ENCODE data around the gene EFHC1.

EFHC1 gene

DNA sequence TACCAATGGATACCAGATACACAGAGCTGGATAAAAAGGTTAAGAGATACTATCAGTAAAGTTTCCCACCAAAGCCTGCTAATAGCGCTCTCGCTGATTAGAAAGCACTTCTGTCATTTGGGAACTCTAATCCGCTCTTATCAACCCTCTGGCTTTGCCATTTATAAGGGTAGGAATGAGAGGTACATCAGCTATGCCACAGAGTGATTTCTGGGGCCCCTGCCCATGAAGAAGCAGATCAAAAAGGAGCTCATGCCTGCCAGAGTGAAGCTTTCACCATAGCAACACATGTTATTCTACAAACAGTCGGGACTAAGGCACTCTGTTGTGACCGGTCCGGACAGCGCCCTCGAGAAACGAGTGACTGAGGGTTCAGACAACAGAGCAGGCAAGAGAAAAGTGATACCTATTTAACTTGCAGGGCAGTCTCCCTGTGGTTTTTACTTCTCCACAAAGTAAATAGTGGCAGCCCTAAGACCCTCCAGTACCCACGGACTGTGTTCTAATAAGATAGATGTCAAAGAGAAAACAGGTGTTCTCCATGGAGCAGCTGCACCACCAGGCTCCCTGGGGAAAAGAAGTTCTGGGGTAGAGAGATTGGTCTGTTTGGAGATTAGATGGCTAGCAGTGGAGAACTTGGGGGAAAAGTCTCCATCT lies 151.1 kb downstream of the EFHC1 start:
- Histone ChIP-seq H2AFZ (ENCODE audit: low read length) (no peak overlapping the region), H3K9ac (ENCODE audit: low read length) (peak overlapping the region; percentile 95), H3K36me3 (replicated peaks; ENCODE audit: insufficient read depth, low read length) (0 out of 2 replicates have a peak, but pooled peaks cover 10% of the 10 kb centered on the region), H3K9me3 (replicated peaks; ENCODE audit: insufficient read depth, low read length) (no peaks in the 10 kb centered on the region), H3K4me1 (ENCODE audit: low read length) (peaks cover 71% of the 10 kb centered on the region), H3K4me3 (ENCODE audit: low read length) (peak overlapping the region; percentile 88), H3F3A (ENCODE audit: insufficient read depth, low read length) (peaks cover 81% of the 10 kb centered on the region), H4K20me1 (ENCODE audit: insufficient read depth, low read length) (peaks cover 14% of the 10 kb centered on the region), H3K4me2 (ENCODE audit: low read depth, low read length) (peak overlapping the region; percentile 97), H3K9me2 (replicated peaks; ENCODE audit: insufficient read depth, low read length) (no peaks in the 10 kb centered on the region), H3K27ac (ENCODE audit: low read length) (peak overlapping the region; percentile 90; the same call in 1 of the 2 replicates), H3K27me3 (replicated peaks; ENCODE audit: insufficient read depth, low read length) (no peaks in the 10 kb centered on the region), H3K79me2 (ENCODE audit: low read length) (peaks cover 100% of the 10 kb centered on the region)
- no peak for TF ChIP-seq EZH2 (optimal IDR thresholded peaks at IDR 0.05; ENCODE audit: low read depth, low read length)
- TF ChIP-seq CTCF (IDR thresholded peaks at IDR 0.05; ENCODE audit: low read length), result no peak
- no peak for TF ChIP-seq EZH2phosphoT487 (IDR thresholded peaks at IDR 0.05; ENCODE audit: low read length)
- no peak for DNase-seq

- H3K9ac ChIP-seq (ENCODE audit: low read length), result peak overlapping the region; percentile 95
- H3K9me3 ChIP-seq (replicated peaks; ENCODE audit: insufficient read depth, low read length), result no peaks in the 10 kb centered on the region
- peak overlapping the region; percentile 97 for H3K4me2 ChIP-seq (ENCODE audit: low read depth, low read length)
- H3K4me1 ChIP-seq (ENCODE audit: low read length), result peaks cover 58% of the 10 kb centered on the region
- H3K9me2 ChIP-seq (replicated peaks; ENCODE audit: insufficient read depth, low read length), result no peaks in the 10 kb centered on the region
- TF ChIP-seq EZH2 (optimal IDR thresholded peaks at IDR 0.05; ENCODE audit: low read depth, low read length), result no peak
- TF ChIP-seq EZH2phosphoT487 (IDR thresholded peaks at IDR 0.05; ENCODE audit: low read length), result no peak
- no peak for TF ChIP-seq CTCF (IDR thresholded peaks at IDR 0.05; ENCODE audit: low read length)
- H3K79me2 ChIP-seq (ENCODE audit: low read length), result peaks cover 92% of the 10 kb centered on the region
- DNase-seq, result no peak
- 0 out of 2 replicates have a peak, but pooled peaks cover 3% of the 10 kb centered on the region for H4K20me1 ChIP-seq (ENCODE audit: insufficient read depth, low read length)
- no peaks in the 10 kb centered on the region for H3K27me3 ChIP-seq (replicated peaks; ENCODE audit: insufficient read depth, low read length)
- 0 out of 2 replicates have a peak, but pooled peaks cover 10% of the 10 kb centered on the region for H3K36me3 ChIP-seq (replicated peaks; ENCODE audit: insufficient read depth, low read length)
- H2AFZ ChIP-seq (ENCODE audit: low read length), result no peak overlapping the region
- H3K27ac ChIP-seq (ENCODE audit: low read length), result peak overlapping the region; percentile 90
- H3K4me3 ChIP-seq (ENCODE audit: low read length), result peak overlapping the region; percentile 88
- peaks cover 74% of the 10 kb centered on the region for H3F3A ChIP-seq (ENCODE audit: insufficient read depth, low read length)
Observed at GRCh38 chr6:52572536-52572935, 152.4 kb downstream of the EFHC1 start.

- peak overlapping the region; percentile 90 for H3K27ac ChIP-seq (ENCODE audit: low read length)
- H2AFZ ChIP-seq (ENCODE audit: low read length), result no peak overlapping the region
- no peaks in the 10 kb centered on the region for H3K27me3 ChIP-seq (replicated peaks; ENCODE audit: insufficient read depth, low read length)
- H3K36me3 ChIP-seq (replicated peaks; ENCODE audit: insufficient read depth, low read length), result 0 out of 2 replicates have a peak, but pooled peaks cover 8% of the 10 kb centered on the region
- peak overlapping the region; percentile 95 for H3K9ac ChIP-seq (ENCODE audit: low read length)
- no peak; the same call in 1 of the 2 replicates for TF ChIP-seq CTCF (IDR thresholded peaks at IDR 0.05; ENCODE audit: low read length)
- no peak for TF ChIP-seq EZH2 (optimal IDR thresholded peaks at IDR 0.05; ENCODE audit: low read depth, low read length)
- TF ChIP-seq EZH2phosphoT487 (IDR thresholded peaks at IDR 0.05; ENCODE audit: low read length), result no peak
- 0 out of 2 replicates have a peak, but pooled peaks cover 3% of the 10 kb centered on the region for H4K20me1 ChIP-seq (ENCODE audit: insufficient read depth, low read length)
- H3K9me3 ChIP-seq (replicated peaks; ENCODE audit: insufficient read depth, low read length), result no peaks in the 10 kb centered on the region
- H3F3A ChIP-seq (ENCODE audit: insufficient read depth, low read length), result peaks cover 69% of the 10 kb centered on the region
- no peaks in the 10 kb centered on the region for H3K9me2 ChIP-seq (replicated peaks; ENCODE audit: insufficient read depth, low read length)
- peak overlapping the region; percentile 97 for H3K4me2 ChIP-seq (ENCODE audit: low read depth, low read length)
- peak overlapping the region; percentile 88 for H3K4me3 ChIP-seq (ENCODE audit: low read length)
- no peak for DNase-seq
- peaks cover 50% of the 10 kb centered on the region for H3K4me1 ChIP-seq (ENCODE audit: low read length)
- peaks cover 85% of the 10 kb centered on the region for H3K79me2 ChIP-seq (ENCODE audit: low read length)
Observed at GRCh38 chr6:52573295-52573694, 153.2 kb downstream of the EFHC1 start.
